Astrocyte (in vitro differentiated cells and primary cell): Measurements from ENCODE around the gene ATXN7. TPM values are rescaled to one million over a fixed set of nuclear protein-coding genes. Genes with fewer than 3 reads are reported as not detected.
A peak's percentile ranks its signal among the peaks of the same experiment; 100 is the strongest.

Source experiments
- DNase-seq: peaks from one replicate; pipeline ENCODE4 v3.0.0-alpha.2; 2010; ENCODE audit warnings: low read depth
- FAIRE-seq: peaks from 2 replicates; lab custom pipeline; 2011; peaks lifted over from hg19 to GRCh38; lab: Jason Lieb, UNC
- H2AFZ ChIP-seq: 2 replicates; pipeline ENCODE4 v1.6.0; 2012; ENCODE audit warnings: low read depth, low read length, inconsistent platforms
- H3K27ac ChIP-seq: 2 replicates; pipeline ENCODE4 v1.5.1; 2011; ENCODE audit warnings: low read depth, low read length, inconsistent platforms
- H3K27me3 ChIP-seq: 2 replicates; pipeline ENCODE4 v1.6.0; 2011; ENCODE audit warnings: low read length, inconsistent platforms; ENCODE audit not compliant: insufficient read depth
- H3K36me3 ChIP-seq: 2 replicates; pipeline ENCODE4 v1.5.1; 2011; ENCODE audit warnings: low read length, inconsistent platforms; ENCODE audit not compliant: insufficient read depth
- H3K4me1 ChIP-seq: 2 replicates; pipeline ENCODE4 v1.5.1; 2011; ENCODE audit warnings: low read length, inconsistent platforms; ENCODE audit not compliant: insufficient read depth
- H3K4me2 ChIP-seq: 2 replicates; pipeline ENCODE4 v1.6.0; 2012; ENCODE audit warnings: low read length, inconsistent platforms
- H3K4me3 ChIP-seq: 2 replicates; pipeline ENCODE4 v1.5.1; 2011; ENCODE audit warnings: low read depth, mild to moderate bottlenecking, low read length, inconsistent platforms; ENCODE audit not compliant: insufficient read depth
- H3K79me2 ChIP-seq: 2 replicates; pipeline ENCODE4 v1.6.0; 2012; ENCODE audit warnings: mild to moderate bottlenecking, low read length, inconsistent platforms; ENCODE audit not compliant: insufficient read depth
- H3K9ac ChIP-seq: 2 replicates; pipeline ENCODE4 v1.6.0; 2012; ENCODE audit warnings: mild to moderate bottlenecking, low read length, inconsistent platforms
- H3K9me3 ChIP-seq: 2 replicates; pipeline ENCODE4 v1.5.1; 2012; ENCODE audit warnings: low read depth, mild to moderate bottlenecking, low read length, inconsistent platforms; ENCODE audit not compliant: insufficient read depth
- H4K20me1 ChIP-seq: 2 replicates; pipeline ENCODE4 v1.6.0; 2012; ENCODE audit warnings: low read length, inconsistent platforms; ENCODE audit not compliant: insufficient read depth
- H3K27ac Mint-ChIP-seq: one replicate; pipeline ENCODE4 v1.8.0; 2021; ENCODE audit warnings: mild to moderate bottlenecking, mixed read lengths; ENCODE audit not compliant: unreplicated experiment
- H3K27me3 Mint-ChIP-seq: one replicate; pipeline ENCODE4 v1.8.0; 2021; ENCODE audit warnings: low read depth, mixed read lengths; ENCODE audit not compliant: unreplicated experiment
- H3K36me3 Mint-ChIP-seq: one replicate; pipeline ENCODE4 v1.8.0; 2021; ENCODE audit warnings: low read depth, mixed read lengths; ENCODE audit not compliant: unreplicated experiment
- H3K4me1 Mint-ChIP-seq: one replicate; pipeline ENCODE4 v1.8.0; 2021; ENCODE audit warnings: low read depth, mixed read lengths; ENCODE audit not compliant: unreplicated experiment
- H3K4me3 Mint-ChIP-seq: one replicate; pipeline ENCODE4 v1.8.0; 2021; ENCODE audit warnings: mild to moderate bottlenecking, moderate library complexity, mixed read lengths; ENCODE audit not compliant: unreplicated experiment
- H3K9me3 Mint-ChIP-seq: one replicate; pipeline ENCODE4 v1.8.0; 2021; ENCODE audit warnings: mild to moderate bottlenecking, mixed read lengths; ENCODE audit not compliant: unreplicated experiment
- EZH2 ChIP-seq: IDR thresholded peaks from 2 replicates; pipeline ENCODE4 v1.6.1; 2012; ENCODE audit warnings: mild to moderate bottlenecking, low read length, inconsistent platforms; ENCODE audit not compliant: insufficient read depth
- total RNA-seq: library from RNA; stranded (reverse); gene quantifications from 2 replicates; pipeline ENCODE4 v1.2.1, GENCODE V29; 2021
- TF ChIP-seq, protein P1 (sequence below): IDR thresholded peaks from 2 replicates; pipeline ENCODE4 v1.5.1; 2011; ENCODE audit warnings: low read depth, mild to moderate bottlenecking, inconsistent platforms, low read length, moderate library complexity; ENCODE audit not compliant: insufficient read depth

Gene ATXN7
- total RNA-seq, 1 donor from 2014 or later: 17.6 TPM

DNA sequence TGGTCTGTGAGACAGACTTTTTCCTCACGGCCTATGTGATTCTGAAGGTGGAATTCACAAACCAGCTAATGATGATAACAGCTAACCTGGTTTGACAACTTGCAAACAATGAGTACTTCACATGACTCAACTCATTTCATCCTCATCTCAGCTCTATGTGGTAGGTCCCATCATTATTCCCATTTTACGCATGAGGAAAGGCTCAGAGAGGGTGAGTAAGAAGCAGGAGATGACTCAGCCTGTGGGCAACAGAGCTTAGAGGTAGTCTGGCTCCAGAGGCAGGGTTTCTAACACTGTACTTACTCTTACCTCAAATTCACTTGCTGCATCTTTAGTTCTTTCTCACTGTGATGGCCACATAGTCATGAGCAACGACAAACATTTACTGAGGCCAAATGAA, 185.5 kb downstream of the ATXN7 start:
- H3K79me2 ChIP-seq: no peaks in the 10 kb centered on the region
- Mint-ChIP-seq H3K36me3 (no peaks in the 10 kb centered on the region), H3K9me3 (no peaks in the 10 kb centered on the region), H3K27ac (no peak overlapping the region), H3K4me1 (peaks cover 4% of the 10 kb centered on the region), H3K4me3 (no peak overlapping the region), H3K27me3 (peaks cover 2% of the 10 kb centered on the region)
- H3K27me3 ChIP-seq: no peaks in the 10 kb centered on the region
- H4K20me1 ChIP-seq: no peaks in the 10 kb centered on the region
- H3K27ac ChIP-seq: peak overlapping the region; percentile 61
- peak overlapping the region; percentile 68 for H3K9ac ChIP-seq
- no peak overlapping the region for H2AFZ ChIP-seq
- H3K4me3 ChIP-seq: no peak overlapping the region
- peaks cover 24% of the 10 kb centered on the region for H3K4me1 ChIP-seq
- no peak for TF ChIP-seq EZH2
- TF ChIP-seq, protein P1, sequence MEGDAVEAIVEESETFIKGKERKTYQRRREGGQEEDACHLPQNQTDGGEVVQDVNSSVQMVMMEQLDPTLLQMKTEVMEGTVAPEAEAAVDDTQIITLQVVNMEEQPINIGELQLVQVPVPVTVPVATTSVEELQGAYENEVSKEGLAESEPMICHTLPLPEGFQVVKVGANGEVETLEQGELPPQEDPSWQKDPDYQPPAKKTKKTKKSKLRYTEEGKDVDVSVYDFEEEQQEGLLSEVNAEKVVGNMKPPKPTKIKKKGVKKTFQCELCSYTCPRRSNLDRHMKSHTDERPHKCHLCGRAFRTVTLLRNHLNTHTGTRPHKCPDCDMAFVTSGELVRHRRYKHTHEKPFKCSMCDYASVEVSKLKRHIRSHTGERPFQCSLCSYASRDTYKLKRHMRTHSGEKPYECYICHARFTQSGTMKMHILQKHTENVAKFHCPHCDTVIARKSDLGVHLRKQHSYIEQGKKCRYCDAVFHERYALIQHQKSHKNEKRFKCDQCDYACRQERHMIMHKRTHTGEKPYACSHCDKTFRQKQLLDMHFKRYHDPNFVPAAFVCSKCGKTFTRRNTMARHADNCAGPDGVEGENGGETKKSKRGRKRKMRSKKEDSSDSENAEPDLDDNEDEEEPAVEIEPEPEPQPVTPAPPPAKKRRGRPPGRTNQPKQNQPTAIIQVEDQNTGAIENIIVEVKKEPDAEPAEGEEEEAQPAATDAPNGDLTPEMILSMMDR: no peak
- no peaks in the 10 kb centered on the region for H3K9me3 ChIP-seq
- DNase-seq (peak; percentile 92), FAIRE-seq (peak; percentile 99)
- no peaks in the 10 kb centered on the region for H3K36me3 ChIP-seq
- peak overlapping the region; percentile 68 for H3K4me2 ChIP-seq

DNA sequence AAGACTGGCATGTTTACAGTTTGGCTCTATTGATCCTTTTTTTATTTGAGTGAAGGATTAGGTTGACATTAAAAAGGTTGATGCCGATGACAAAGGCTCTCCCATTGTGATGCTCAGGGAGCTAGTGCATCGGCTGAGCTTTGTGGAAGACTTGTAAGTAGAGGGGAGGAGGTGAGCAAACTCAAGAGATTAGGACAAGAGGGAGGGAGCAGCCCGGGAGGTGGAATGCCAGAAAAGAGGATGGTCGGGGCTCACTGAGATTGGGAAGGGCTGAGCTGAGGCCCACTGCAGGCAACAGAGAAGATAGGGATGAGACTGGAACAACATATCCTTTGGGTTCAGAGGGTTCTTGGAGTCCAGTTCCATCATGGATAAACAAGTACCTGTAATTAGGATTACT, 186.2 kb downstream of the ATXN7 start:
- no peaks in the 10 kb centered on the region for H3K36me3 ChIP-seq
- H3K79me2 ChIP-seq: no peaks in the 10 kb centered on the region
- DNase-seq (no peak), FAIRE-seq (no peak)
- Mint-ChIP-seq H3K27ac (no peak overlapping the region), H3K9me3 (no peaks in the 10 kb centered on the region), H3K27me3 (peaks cover 2% of the 10 kb centered on the region), H3K36me3 (no peaks in the 10 kb centered on the region), H3K4me3 (no peak overlapping the region), H3K4me1 (peaks cover 4% of the 10 kb centered on the region)
- no peak overlapping the region for H2AFZ ChIP-seq
- H4K20me1 ChIP-seq: no peaks in the 10 kb centered on the region
- H3K9ac ChIP-seq: peak overlapping the region; percentile 34
- no peaks in the 10 kb centered on the region for H3K9me3 ChIP-seq
- H3K4me2 ChIP-seq: peak overlapping the region; percentile 68
- peaks cover 24% of the 10 kb centered on the region for H3K4me1 ChIP-seq
- H3K27ac ChIP-seq: peak overlapping the region; percentile 29
- H3K4me3 ChIP-seq: no peak overlapping the region
- no peaks in the 10 kb centered on the region for H3K27me3 ChIP-seq
- TF ChIP-seq, protein P1: no peak
- no peak for TF ChIP-seq EZH2

Other genes starting within 250 kb of the ATXN7 start
- gene SNTN, start 211.2 kb upstream of the ATXN7 start, total RNA-seq: not detected in 2 replicates
- gene C3orf49, start 44.6 kb upstream of the ATXN7 start, total RNA-seq: not detected in 2 replicates
- 56.9 and 61.6 TPM in 2 replicates for gene THOC7, start 62 bp upstream of the ATXN7 start, total RNA-seq
- gene SCAANT1, start 48.5 kb downstream of the ATXN7 start, total RNA-seq: not detected in 2 replicates
- gene PSMD6, start 159.6 kb downstream of the ATXN7 start, total RNA-seq: 88.7 and 89.7 TPM in 2 replicates